ENCODE data around the gene RAPGEF6. TPM values are rescaled to one million over a fixed set of nuclear protein-coding genes. Genes with fewer than 3 reads are reported as not detected.

The RAPGEF6 gene
- total RNA-seq, 2 donors from 2014 or later, result 8.6 to 13.0 TPM

GRCh38 chr5:131413605-131414559 is 221.1 kb downstream of the RAPGEF6 start:
- no peaks in the 10 kb centered on the region for H3K27me3 ChIP-seq
- no peak overlapping the region for H3K27ac ChIP-seq
- no peak overlapping the region for H3K4me3 ChIP-seq
- TF ChIP-seq POLR2A (IDR thresholded peaks at IDR 0.05) (no peak), CTCF (IDR thresholded peaks at IDR 0.05) (no peak)
- DNase-seq (no peak), ATAC-seq (no peak)
- H3K36me3 ChIP-seq (replicated peaks in 1 of 2; ENCODE audit: insufficient read depth in 1 of 2, low read depth in 2 of 2), result no peaks in the 10 kb centered on the region
- H3K4me1 ChIP-seq, result peaks cover 5% of the 10 kb centered on the region
- H3K9me3 ChIP-seq, result no peaks in the 10 kb centered on the region
- WGBS, 2 donors, result 83 to 90% methylated on average over 4 of the region's 4 CpGs
- intact Hi-C loops (cut with DNase I), result no loop called here

GRCh38 chr5:131406975-131407638 is 227.9 kb downstream of the RAPGEF6 start:
- intact Hi-C loops (cut with DNase I), result loop anchor here (10.0 kb wide), 1 partner anchor 242 kb away; the partner anchor contains the start of gene HINT1
- TF ChIP-seq POLR2A (IDR thresholded peaks at IDR 0.05) (no peak), CTCF (IDR thresholded peaks at IDR 0.05) (no peak)
- H3K4me3 ChIP-seq, result no peak overlapping the region
- no peaks in the 10 kb centered on the region for H3K36me3 ChIP-seq (replicated peaks in 1 of 2; ENCODE audit: insufficient read depth in 1 of 2, low read depth in 2 of 2)
- H3K27ac ChIP-seq, result no peak overlapping the region
- 55 to 72% methylated on average over 4 to 6 of the region's 6 CpGs for WGBS, 2 donors
- H3K4me1 ChIP-seq, result no peaks in the 10 kb centered on the region
- no peaks in the 10 kb centered on the region for H3K9me3 ChIP-seq
- peak; percentile 20 to 60 (median 34) for DNase-seq
- peak; percentile 68 for ATAC-seq
- H3K27me3 ChIP-seq, result no peaks in the 10 kb centered on the region

- no peak overlapping the region for H3K27ac ChIP-seq
- DNase-seq (no peak), ATAC-seq (no peak)
- intact Hi-C loops (cut with DNase I), result loop anchor here (10.0 kb wide), 1 partner anchor 241 kb away; the partner anchor contains the start of gene HINT1
- no peaks in the 10 kb centered on the region for H3K4me1 ChIP-seq
- H3K27me3 ChIP-seq, result no peaks in the 10 kb centered on the region
- 83 to 87% methylated on average over 2 of the region's 2 CpGs for WGBS, 2 donors
- TF ChIP-seq CTCF (IDR thresholded peaks at IDR 0.05) (no peak), POLR2A (IDR thresholded peaks at IDR 0.05) (no peak)
- H3K4me3 ChIP-seq, result no peak overlapping the region
- H3K36me3 ChIP-seq (replicated peaks in 1 of 2; ENCODE audit: insufficient read depth in 1 of 2, low read depth in 2 of 2), result no peaks in the 10 kb centered on the region
- H3K9me3 ChIP-seq, result no peaks in the 10 kb centered on the region
These were observed 229.0 kb downstream of the RAPGEF6 start for GRCh38 chr5:131406076-131406475.

- no peak for ATAC-seq
- TF ChIP-seq POLR2A (IDR thresholded peaks at IDR 0.05) (no peak), CTCF (IDR thresholded peaks at IDR 0.05) (no peak)
- no peak for DNase-seq
- intact Hi-C loops (cut with DNase I), result loop anchor here (10.0 kb wide), 1 partner anchor 241 kb away; the partner anchor contains the start of gene HINT1
- 85 to 87% methylated on average over 2 of the region's 2 CpGs for WGBS, 2 donors
- no peaks in the 10 kb centered on the region for H3K36me3 ChIP-seq (replicated peaks in 1 of 2; ENCODE audit: insufficient read depth in 1 of 2, low read depth in 2 of 2)
- H3K27me3 ChIP-seq, result no peaks in the 10 kb centered on the region
- H3K4me1 ChIP-seq, result no peaks in the 10 kb centered on the region
- H3K9me3 ChIP-seq, result no peaks in the 10 kb centered on the region
- no peak overlapping the region for H3K4me3 ChIP-seq
- no peak overlapping the region for H3K27ac ChIP-seq
These were observed 229.4 kb downstream of the RAPGEF6 start for GRCh38 chr5:131405674-131406073.

Measured in body of pancreas (tissue), 4 donors.